ENCODE results near the gene LSP1. TPM values are rescaled to one million over a fixed set of nuclear protein-coding genes. Genes with fewer than 3 reads are reported as not detected.

The LSP1 gene
- total RNA-seq, 1 experiment from 2014 or later: 0.90 TPM

- Histone ChIP-seq H3K4me1 (ENCODE audit: control insufficient read depth, insufficient read depth, low read length) (peaks cover 9% of the 10 kb centered on the region), H3K27ac (ENCODE audit: low read length) (no peak overlapping the region), H3K36me3 (ENCODE audit: control insufficient read depth, insufficient read depth, low read length) (no peaks in the 10 kb centered on the region), H3K27me3 (ENCODE audit: control insufficient read depth, insufficient read depth, low read length) (no peaks in the 10 kb centered on the region), H3K4me3 (ENCODE audit: low read depth in 2 of 2, low read length in 2 of 2) (no peak overlapping the region), H3K9me3 (ENCODE audit: control insufficient read depth, insufficient read depth, low read depth, low read length) (no peaks in the 10 kb centered on the region)
- ATAC-seq: peak; percentile 43
- ChIA-PET CTCF (interaction anchor here (0.8 to 1.7 kb wide), 4 partner anchors 36 to 224 kb away, joined by 3 to 15 read pairs (median 6); no protein-coding TSS in a partner anchor), POLR2A (no interaction called here)
- no peak for TF ChIP-seq SIN3A (IDR thresholded peaks at IDR 0.05; ENCODE audit: borderline replicate concordance, insufficient read depth, low read depth, low read length)
- TF ChIP-seq CTCF (IDR thresholded peaks at IDR 0.05): peak; percentile 86; the same call in 1 of the 2 replicates
- TF ChIP-seq POLR2AphosphoS5 (IDR thresholded peaks at IDR 0.05; ENCODE audit: low read depth, low read length): no peak
- TF ChIP-seq TCF7L2 (IDR thresholded peaks at IDR 0.05; ENCODE audit: low read depth, low read length): no peak
- TF ChIP-seq, protein P1, sequence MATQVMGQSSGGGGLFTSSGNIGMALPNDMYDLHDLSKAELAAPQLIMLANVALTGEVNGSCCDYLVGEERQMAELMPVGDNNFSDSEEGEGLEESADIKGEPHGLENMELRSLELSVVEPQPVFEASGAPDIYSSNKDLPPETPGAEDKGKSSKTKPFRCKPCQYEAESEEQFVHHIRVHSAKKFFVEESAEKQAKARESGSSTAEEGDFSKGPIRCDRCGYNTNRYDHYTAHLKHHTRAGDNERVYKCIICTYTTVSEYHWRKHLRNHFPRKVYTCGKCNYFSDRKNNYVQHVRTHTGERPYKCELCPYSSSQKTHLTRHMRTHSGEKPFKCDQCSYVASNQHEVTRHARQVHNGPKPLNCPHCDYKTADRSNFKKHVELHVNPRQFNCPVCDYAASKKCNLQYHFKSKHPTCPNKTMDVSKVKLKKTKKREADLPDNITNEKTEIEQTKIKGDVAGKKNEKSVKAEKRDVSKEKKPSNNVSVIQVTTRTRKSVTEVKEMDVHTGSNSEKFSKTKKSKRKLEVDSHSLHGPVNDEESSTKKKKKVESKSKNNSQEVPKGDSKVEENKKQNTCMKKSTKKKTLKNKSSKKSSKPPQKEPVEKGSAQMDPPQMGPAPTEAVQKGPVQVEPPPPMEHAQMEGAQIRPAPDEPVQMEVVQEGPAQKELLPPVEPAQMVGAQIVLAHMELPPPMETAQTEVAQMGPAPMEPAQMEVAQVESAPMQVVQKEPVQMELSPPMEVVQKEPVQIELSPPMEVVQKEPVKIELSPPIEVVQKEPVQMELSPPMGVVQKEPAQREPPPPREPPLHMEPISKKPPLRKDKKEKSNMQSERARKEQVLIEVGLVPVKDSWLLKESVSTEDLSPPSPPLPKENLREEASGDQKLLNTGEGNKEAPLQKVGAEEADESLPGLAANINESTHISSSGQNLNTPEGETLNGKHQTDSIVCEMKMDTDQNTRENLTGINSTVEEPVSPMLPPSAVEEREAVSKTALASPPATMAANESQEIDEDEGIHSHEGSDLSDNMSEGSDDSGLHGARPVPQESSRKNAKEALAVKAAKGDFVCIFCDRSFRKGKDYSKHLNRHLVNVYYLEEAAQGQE (IDR thresholded peaks at IDR 0.05; ENCODE audit: insufficient read depth in 1 of 2, low read depth in 2 of 2, low read length in 1 of 2): no peak
- intact Hi-C loops (cut with micrococcal nuclease; ENCODE audit: unreplicated experiment): no loop called here
- BruUV-seq (replicated peaks): no TSS peak
- in situ Hi-C loops (cut with HindIII; ENCODE audit: low pct_unique_long_range_greater_than_20kb, low sequenced_read_pairs): no loop called here
- DNase-seq (ENCODE audit: low read depth, low spot score): no peak
These were observed 64.9 kb downstream of the LSP1 start for GRCh38 chr11:1917523-1918435.

DNA sequence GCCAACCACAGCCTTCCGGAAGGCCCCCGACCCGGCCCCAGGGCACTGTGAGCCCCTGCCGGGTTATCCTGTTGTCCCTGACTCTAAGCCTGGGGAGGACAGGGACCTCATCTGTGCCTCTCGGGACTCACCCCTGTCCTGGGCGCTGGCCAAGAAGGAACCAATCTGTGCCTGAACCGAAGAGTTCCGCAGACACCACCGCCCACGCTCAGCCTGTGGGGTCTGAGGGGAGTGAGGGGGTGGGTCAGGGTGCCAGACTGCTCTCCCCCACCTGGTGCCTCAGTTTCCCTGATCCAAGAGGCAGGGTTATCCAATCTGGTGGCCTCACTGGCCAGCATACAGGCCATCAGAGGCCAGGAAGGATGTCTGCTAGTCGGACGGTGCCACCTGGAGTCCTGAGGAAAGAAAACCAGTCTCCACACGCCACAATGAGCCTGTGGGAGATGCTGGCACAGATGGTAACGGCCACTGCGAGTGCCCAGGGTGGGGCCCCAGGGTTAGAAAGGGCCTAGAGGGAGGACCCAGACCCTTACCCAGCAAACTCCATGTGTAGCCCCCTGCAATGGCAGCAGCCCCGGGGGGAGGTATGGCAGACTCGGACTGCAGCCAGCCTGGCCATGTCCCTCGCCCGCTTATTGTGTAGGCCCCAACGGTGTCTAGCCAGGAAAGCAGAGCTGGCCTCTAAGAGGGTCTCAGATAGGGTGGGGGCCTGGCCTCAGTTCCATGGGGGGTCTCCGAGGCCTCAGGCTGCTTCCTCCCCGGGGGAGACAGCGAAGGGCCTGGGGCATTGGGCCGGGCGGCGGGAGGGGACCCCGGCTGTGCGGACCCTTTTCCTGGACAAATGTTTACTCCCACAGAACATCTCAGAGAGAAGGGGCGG lies 65.8 kb downstream of the LSP1 start:
- H3K4me3 ChIP-seq (ENCODE audit: low read depth in 2 of 2, low read length in 2 of 2): no peak overlapping the region
- no peaks in the 10 kb centered on the region for H3K27me3 ChIP-seq (ENCODE audit: control insufficient read depth, insufficient read depth, low read length)
- no peaks in the 10 kb centered on the region for H3K9me3 ChIP-seq (ENCODE audit: control insufficient read depth, insufficient read depth, low read depth, low read length)
- no peaks in the 10 kb centered on the region for H3K36me3 ChIP-seq (ENCODE audit: control insufficient read depth, insufficient read depth, low read length)
- ATAC-seq: peak; percentile 69
- no peak for DNase-seq (ENCODE audit: low read depth, low spot score)
- in situ Hi-C loops (cut with HindIII; ENCODE audit: low pct_unique_long_range_greater_than_20kb, low sequenced_read_pairs): no loop called here
- H3K4me1 ChIP-seq (ENCODE audit: control insufficient read depth, insufficient read depth, low read length): peaks cover 9% of the 10 kb centered on the region
- H3K27ac ChIP-seq (ENCODE audit: low read length): no peak overlapping the region
- CTCF ChIA-PET: interaction anchor here (0.6 to 2.2 kb wide), 6 partner anchors 20 to 237 kb away, joined by 3 to 13 read pairs (median 4); partner anchors contain the start of gene PRR33
- intact Hi-C loops (cut with micrococcal nuclease; ENCODE audit: unreplicated experiment): no loop called here
- POLR2A ChIA-PET: no interaction called here
- TF ChIP-seq POLR2AphosphoS5 (IDR thresholded peaks at IDR 0.05; ENCODE audit: low read depth, low read length) (no peak), CTCF (IDR thresholded peaks at IDR 0.05) (no peak; the same call in 1 of the 2 replicates), TCF7L2 (IDR thresholded peaks at IDR 0.05; ENCODE audit: low read depth, low read length) (no peak), SIN3A (IDR thresholded peaks at IDR 0.05; ENCODE audit: borderline replicate concordance, insufficient read depth, low read depth, low read length) (no peak)
- TF ChIP-seq, protein P1 (IDR thresholded peaks at IDR 0.05; ENCODE audit: insufficient read depth in 1 of 2, low read depth in 2 of 2, low read length in 1 of 2): no peak
- no TSS peak for BruUV-seq (replicated peaks)

Data from Panc1 (cell line).